IPS-NIHi7 (cell line): ENCODE results near the gene KLK13.

Source experiments
- DNase-seq: peaks from one replicate; pipeline ENCODE4 v3.0.0; 2012; ENCODE audit warnings: mixed read lengths; ENCODE audit errors: extremely low spot score

Gene KLK13

DNA sequence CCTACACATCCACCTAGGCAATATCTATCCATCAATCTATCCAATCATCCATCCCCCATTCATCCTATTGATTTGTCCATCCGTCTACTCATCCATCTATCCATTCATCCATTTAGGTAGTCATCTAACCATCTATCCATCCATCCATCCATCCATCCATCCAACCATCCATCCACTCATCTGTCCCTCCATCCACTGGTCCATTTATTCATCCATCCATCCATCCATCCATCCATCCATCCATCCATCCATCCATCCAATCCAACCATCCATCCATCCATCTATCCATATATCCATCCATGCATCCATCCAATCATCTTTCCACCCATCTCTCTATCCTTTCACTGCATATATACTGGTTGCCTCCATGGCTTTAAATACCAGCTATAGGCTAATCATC, 3.9 kb downstream of the KLK13 start:
- no peak for DNase-seq

DNA sequence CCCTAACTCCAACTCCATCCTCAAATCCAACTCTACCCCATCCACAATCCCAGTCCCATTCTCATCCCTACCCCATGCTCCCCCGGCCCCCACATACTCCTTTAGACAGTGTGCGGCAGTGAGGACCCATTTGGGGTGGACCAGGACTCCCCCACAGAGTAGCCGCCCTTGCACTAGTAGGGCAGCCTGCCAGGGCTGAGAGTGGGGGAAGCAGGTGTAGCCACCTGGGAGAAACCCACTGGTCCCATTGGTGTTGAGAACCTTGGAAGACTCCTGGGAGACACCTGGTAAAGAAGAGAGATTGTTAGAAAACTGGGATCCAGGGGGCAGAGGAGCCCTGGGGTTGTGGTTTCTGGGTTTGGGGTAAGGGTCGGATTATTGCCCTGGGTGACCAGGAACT, 4.6 kb downstream of the KLK13 start:
- no peak for DNase-seq

DNA sequence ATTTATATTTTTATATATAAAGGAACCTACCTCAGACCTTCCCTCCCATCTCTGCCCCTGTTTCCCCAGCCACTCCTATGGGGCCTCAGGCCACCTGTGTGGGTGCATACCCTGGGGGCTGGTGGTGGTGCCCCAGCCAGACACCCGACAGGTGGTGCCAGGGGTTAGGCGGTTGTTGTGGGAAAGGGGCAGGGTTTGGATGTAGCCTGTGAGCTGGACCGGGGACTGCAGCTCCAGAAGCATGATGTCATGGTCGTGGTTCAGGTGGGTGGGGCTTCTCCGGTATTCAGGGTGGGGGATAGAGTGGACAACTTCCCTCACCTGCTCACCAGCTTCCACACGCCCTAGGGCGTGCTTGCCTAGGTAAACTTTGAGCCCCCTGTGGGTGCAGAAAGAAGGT, 5.2 kb downstream of the KLK13 start:
- no peak for DNase-seq

DNA sequence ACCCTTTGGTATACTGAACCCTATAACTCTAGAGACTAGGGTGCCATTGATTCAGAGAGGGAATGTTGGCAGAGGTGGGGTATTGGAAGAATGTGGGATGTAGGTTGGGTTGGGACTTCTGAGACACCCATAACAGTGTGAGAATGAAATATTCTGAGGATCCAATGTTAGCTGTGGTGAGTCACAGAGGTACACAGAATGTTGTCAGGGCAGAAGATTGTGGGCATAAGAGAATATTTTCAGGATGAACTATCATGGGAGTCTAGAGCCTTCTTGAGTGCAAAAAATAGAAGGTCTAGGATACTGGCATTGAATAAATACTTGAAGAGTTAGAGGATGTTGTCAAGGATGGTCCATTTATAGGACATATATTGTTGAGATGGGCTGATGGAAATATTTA, 9.0 kb downstream of the KLK13 start:
- DNase-seq = no peak

DNA sequence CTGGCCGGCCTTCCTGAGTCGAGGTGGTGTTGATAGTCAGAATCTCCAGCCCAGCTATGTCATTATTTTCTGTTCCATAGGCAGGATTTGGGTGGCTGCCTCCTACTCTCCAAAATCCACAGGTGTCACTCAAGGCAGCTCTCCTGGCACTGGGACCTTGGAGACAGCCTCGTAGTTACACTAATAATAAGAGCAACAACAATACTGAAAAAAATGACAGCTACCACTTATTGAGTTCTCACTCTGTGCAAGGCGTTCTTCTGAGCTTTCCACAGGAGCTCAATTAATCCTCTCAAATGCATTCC, 17.9 kb downstream of the KLK13 start:
- DNase-seq = no peak

DNA sequence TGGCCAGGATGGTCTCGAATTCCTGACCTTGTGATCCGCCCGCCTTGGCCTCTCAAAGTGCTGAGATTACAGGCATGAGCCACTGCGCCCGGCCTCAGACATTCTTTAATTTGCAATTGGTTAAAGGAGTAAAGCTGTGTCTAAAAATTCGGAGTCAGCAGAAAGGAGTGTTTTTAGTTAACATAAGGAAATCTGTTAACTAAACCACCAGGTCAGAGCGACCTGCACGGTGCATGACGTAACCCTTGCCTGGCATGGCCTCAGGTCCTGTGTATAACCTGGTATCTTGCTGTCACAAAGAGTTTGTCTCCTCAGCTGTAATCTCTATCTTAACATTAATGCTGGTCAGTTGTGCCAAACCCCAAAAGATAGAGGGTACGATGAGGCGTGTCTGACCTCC, 20.6 kb downstream of the KLK13 start:
- no peak for DNase-seq

DNA sequence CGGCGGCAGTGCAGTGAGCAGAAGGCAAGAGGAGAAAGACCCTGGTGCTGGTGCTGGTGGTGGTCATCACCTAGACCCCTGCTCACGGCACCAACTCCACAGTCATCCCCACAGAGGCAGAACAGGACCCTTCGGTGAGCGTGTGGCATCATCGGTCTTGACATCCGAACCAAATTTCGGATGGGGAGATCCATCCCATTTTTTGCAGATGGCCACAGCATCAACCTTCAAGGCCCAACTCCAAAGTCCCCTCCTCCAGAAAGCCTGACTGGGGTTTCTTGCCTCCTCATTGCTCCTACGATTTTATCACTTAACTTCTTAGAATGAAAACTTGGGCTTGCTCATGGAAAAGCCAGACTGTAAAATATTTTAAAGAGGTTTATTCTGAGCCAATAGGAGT, 21.4 kb downstream of the KLK13 start:
- DNase-seq = no peak

DNA sequence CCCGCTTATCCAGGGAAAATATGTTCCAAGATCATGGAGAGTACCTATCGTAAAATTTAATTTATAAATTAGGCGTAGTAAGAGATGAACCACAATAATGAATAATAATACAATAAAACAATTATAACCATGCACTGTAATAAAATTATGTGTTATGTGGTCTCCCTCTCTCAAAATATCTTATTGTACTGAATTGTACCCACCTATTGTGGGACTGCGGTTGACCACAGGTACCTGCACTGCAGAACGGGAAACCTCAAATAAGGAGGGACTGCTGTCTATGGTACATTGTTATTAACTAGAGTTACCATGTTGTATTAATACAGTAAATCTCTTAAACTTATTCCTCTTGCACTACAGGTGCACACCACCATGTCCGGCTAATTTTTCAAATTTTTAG, 24.7 kb downstream of the KLK13 start:
- DNase-seq = no peak

DNA sequence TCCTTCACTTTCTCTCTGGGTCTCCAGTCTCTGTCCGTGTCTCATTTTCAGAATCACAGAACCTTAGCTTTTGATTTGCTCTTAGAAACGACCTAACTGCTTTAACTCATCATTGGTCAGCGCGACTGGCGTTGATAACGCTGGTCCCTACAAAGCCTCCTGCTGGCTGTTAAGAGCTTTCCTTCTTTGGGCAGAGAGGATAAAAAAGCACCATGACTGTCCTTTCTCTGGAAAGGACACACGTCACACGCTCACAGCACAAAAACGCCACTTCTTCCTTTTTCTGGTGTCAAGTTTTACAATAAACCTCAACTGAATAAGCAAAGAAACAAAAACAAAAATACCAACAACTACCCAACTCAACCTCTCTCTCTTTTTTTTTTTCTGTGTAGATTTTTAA, 28.4 kb downstream of the KLK13 start:
- DNase-seq = no peak

DNA sequence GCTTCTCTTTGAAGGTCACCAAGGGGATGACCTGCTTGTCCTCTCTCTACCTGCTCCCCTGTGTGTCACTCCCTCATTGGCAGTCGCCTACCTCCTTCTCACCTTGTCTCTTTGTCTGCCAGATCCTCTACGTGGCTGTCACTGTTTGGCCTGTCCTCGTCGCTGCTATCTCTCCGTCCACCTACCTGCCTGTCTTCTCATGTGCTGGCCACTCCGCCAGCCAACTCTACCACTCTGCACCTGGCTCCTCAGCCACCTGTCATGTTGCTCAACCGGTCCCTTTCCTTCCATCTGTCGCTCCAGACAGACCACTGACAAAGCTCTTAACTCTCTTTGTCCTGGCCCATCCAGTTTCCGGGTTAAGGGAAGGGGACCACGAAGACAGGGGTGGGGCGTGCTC, 30.2 kb downstream of the KLK13 start, which contains the start of gene KLK12:
KLK12 (minus strand) TSS at position 299 of the 400 bp plus-strand sequence. CDS start 381 bp downstream, outside the sequence.
- no peak for DNase-seq

DNA sequence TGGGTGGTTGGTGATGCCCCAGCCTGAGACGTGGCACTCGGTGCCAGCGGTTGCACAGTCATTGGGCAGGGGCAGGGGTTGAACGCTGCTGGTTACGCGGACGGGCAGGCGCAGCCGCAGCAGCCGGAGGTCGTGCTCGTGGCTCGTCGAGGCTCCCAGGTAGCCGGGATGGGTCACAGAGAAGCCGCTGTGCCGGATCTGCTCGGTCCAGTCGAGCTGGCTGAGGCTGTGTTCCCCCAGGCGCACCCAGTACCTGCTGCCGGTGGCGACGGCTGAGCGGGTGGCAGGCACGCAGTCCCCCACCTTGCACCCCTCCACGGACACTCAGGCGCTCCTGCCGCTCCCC, 33.0 kb downstream of the KLK13 start:
- DNase-seq = no peak

DNA sequence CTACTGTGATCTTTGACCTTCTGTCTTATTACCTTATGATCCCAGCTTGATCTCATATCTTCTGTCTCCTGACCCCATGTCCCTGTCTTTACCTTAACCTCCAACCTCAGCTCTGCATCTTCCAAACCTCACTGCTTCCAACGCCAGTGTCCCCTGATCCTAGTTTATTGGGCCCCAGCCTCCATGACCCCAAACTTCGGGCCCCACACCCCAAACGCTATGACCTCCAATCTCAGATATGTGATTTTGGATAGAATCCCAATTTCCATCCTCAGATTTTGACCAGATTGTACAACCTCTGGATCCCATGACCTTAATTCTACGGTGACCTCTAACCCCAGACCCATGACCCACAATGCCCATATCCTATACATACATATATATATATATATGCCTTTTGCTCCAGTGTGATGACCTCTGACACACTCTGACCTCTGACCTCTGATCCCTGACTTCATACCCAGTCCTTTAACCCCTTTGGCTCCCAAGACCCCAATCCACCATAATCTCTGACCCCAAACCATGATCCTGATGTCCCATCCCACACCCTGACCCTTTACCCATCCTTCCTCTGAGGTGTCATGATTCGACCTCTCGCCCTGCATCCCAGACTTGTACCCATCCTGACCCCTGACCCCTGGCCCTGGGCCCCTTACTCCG, 33.5 kb downstream of the KLK13 start:
- no peak for DNase-seq

DNA sequence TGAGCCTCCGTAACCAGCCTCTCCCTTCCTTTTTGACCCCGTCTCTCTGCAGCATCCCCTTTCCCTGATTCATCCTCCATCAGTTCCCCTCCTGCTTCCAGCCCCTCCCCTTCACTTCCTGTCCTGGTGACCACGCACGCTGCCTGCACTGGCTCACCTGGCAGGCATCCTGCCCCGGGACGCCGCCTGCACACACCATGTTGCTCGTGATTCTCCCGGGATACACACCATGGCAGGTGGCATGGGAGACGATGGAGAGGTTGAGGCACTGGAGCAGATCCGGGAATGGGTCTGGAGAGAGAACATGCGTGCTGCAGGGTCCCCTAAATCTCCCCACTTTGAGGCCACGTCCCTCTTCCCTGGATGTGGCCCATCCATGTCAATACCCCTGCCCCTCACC, 34.3 kb downstream of the KLK13 start:
- peak; percentile 26 for DNase-seq

DNA sequence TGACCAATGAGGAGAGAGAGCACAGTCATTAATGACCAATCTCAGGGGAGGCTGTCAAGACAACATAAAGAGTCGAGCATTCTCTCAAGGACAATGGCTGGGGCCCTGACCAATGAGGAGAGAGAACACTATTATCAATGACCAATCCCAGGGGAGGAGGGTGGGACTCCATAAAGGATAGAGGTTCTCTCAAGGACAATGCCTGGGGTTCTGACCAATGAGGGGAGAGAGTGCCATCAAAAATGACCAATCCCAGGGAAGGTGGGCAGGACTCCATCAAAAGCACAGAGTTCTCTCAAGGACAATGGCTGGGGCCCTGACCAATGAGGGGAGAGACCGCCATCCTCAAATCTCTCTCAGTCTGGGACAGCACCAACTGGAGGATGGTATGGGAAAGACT, 35.2 kb downstream of the KLK13 start:
- DNase-seq = peak; percentile 24

DNA sequence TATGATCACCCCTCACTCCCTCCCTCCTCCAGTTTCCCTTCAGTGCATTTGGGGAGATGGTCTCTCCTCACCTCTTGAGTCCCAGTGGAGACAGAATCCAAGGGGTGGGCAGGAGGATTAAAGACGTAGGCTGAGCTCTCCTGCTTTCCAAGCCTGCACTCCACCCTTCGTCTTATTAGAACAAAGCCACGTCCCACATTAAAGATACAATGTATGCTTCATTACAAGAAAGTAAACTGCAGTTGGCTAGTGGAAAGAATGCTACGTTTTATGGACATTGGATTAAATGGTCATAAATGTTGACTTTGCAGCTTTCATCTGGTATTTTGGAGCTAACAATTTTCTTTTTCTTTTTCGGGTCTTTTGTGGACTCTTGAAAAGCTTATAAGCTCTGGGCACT, 37.0 kb downstream of the KLK13 start:
- DNase-seq = no peak

DNA sequence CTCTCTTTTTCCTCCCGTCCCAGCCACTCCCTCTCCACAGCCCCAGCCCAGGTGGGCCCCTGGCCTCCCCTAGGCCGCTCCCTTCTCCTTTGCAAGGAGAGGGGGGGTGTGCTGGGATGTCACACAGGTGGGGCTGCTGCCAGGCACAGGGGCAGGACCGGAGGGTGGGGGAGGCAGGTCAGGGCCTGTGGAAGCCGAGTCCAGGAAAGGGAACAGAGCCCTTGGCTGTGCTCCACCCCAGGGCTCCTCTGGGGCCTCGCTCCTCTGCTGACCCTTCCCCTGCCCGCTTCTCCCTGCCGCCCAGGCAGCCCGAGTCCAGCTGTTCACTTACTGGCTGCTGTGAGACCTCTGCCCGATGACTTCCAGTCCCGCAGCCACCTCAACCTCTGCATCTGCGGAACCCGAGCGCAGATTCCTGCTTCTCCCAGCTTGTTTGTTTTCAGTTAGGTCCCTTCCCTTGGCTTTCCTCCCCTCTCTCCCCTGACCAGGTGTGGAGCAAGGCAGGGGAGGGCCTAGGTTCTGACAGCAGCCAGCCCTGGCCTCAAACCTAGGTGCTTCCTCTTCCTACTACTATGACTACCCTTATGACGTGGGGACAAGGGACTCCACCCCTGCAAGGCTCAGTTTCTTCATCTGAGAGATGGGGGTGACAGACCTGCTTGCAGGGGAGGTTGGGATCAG, 37.6 kb downstream of the KLK13 start:
- DNase-seq = no peak

DNA sequence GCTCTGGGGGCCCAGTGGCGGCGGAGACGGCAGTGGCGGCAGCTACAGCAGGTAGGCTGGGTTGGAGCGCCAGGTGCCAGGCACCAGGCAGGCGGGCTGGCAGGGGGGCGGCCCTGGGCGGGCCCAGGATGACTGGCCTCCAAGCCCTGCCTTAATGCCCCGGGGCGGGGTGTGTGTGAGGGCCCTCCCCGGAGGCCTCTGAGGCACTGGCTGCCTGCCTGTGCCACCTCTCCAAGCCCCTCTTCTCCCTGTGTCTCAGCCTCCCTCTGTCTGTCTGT, 38.4 kb downstream of the KLK13 start, which contains the start of gene KLK11:
KLK11 (minus strand) TSS at position 63 of the 278 bp plus-strand sequence. CDS start 985 bp downstream, outside the sequence.
- no peak for DNase-seq

DNA sequence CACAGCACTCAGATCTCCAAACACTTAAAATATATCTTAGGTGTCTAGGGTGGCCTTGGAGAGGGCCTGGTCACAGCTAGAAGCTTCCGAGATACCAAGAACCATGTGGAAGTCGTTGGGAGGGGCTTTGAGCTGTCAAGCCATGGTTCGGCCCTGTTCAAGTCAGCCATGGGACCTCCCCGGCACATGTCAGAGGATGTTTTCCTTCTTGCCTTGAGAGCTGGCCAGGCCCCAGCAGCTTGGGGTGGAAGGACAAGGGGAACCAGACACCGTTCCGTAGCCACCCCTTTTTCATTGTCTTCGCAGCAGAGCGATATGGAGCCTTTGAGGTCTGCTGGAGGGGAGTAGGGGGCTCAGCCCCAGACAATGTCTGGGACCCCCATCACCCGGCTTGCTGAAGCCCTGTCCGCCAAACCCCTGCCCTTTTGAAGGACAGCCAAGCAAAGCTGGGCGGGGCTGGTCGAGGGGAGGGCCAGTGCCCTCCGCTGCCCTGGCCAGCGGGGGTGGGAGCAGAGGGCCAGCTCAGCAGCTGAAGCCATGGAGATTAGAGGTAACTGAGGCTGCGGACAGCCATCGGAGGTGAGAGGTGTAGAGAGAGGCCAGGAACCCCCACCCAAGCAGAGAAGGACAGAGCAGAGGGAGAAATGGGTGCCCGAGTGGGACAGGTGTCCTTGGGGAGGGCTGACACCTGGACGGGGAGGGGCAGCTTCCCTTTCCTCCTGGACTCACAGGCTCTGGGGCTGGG, 38.9 kb downstream of the KLK13 start:
- no peak for DNase-seq

DNA sequence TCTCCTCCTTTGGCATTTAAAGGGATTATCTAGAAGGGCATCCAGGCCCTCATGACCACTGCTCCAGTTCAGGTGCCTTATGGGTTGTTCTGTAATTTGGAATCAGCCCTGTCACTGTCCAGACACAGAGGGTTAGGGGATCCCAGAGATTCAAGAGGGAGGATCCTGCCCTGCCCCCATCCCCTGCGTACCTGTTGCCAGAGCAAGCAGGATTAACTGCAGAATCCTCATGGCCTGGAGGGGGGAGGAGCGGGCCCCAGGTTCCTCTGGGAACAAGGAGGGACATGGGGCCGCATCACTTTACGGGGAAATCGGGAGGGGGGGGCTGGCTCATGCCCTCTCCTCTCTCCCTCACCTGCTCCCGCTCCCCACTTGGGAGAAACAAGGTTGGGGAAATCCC, 39.5 kb downstream of the KLK13 start:
- DNase-seq = no peak

DNA sequence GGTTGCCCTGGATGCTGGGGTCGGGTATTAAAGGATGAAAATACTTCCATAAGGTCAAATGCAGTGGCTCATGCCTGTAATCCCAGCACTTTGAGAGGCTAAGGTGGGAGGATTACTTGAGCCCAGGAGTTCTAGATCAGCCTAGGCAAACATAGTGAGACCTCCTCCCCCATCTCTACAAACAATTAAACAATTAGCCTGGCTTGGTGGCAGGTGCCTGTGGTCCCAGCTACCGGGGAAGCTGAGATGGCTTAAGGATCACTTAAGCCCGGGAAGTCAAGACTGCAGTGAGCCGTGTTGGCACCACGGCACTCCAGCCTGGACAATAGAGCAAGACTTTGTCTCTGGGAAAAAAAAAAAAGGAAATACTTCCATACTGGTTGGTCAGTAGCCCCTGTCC, 40.0 kb downstream of the KLK13 start:
- DNase-seq = no peak

DNA sequence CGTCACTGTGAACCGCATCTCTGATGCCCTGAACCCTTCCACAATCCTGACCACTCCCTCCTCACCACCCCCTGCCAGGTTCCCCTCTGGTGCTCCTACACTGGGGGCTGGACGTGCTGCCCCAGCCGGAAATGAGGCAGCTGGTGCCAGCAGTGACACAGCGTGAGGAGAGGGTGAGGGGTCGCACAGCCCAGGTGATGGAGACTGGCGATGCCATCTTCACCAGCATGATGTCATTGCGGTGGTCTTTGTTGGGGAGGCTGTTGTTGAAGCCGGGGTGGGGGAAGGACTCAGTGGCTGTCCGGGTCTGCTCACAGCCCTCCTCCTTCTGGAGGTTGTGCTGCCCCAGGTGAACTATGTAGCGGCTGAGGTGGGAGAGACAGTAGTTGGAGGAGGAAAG, 40.9 kb downstream of the KLK13 start:
- no peak for DNase-seq

DNA sequence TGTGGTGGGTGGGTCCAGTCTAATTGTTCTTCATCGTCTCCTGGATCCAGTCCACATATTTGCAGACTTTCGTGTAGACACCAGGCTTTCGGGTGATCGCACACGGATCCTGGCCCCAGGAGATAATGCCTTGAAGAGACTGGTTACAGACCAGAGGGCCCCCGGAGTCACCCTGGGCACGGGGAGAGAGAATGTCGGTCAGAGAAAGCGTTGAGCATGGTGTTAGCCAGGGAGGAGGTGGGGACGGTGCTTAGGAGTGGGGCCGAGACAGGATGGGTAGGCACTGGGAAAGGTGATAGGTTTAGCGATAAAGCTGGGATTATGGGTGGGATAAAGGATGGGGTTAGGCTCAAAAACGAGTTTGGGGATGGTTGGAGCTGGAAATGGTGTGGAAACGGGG, 42.4 kb downstream of the KLK13 start:
- DNase-seq = no peak

DNA sequence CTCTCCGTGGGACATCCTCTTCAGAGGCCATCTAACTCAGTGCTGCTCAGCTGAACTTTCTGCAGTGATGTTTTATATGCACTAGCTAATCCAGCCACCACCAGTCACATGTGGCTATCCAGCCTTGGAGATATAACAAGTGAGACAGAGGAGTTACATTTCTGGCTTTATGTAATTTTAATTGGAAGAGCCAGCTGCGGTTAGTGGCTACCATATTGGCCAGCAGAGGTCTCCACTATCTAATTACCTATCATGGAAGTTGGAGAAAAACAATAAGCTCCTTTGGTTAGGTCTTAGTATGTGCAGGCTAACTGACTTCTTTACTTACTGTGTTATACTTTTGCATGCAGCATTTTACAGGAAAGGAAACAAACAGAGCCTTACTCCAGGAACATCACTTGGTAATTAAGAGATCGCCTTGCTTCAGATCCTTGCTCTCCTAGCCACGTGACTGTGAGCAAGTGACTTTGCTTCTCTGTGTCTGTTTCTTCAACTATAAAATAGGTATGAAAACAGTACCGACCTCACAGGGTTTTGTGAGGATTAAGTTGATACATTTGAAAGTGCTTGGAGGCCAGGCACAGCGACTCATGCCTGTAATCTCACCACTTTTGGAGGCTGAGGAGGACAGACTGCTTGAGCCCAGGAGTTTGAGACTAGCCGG, 43.8 kb downstream of the KLK13 start:
- no peak for DNase-seq
